HUES6 (cell line): Measurements from ENCODE around the gene UROC1.
"Not testable (repeated sequence)": the region's sequence is repeated elsewhere in the genome, so short reads cannot be mapped to it uniquely, and the experiment has no call there.

ENCODE experiments used
- H3K27ac ChIP-seq: 2 replicates; pipeline ENCODE4 v1.7.0; 2013; ENCODE audit warnings: low read depth, mild to moderate bottlenecking, low read length, inconsistent platforms
- H3K27me3 ChIP-seq: 2 replicates; pipeline ENCODE4 v1.6.1; 2013; ENCODE audit warnings: low read length; ENCODE audit not compliant: control insufficient read depth, insufficient read depth
- H3K36me3 ChIP-seq: 2 replicates; pipeline ENCODE4 v1.6.1; 2013; ENCODE audit warnings: low read length; ENCODE audit not compliant: control insufficient read depth, insufficient read depth
- H3K4me1 ChIP-seq: 2 replicates; pipeline ENCODE4 v1.6.1; 2013; ENCODE audit warnings: low read length; ENCODE audit not compliant: control insufficient read depth, insufficient read depth
- H3K4me3 ChIP-seq: 2 replicates; pipeline ENCODE4 v1.5.1; 2013; ENCODE audit warnings: low read depth, low read length
- H3K9ac ChIP-seq: one replicate; pipeline ENCODE4 v1.6.1; 2013; ENCODE audit warnings: mild to moderate bottlenecking, low read length
- H3K9me3 ChIP-seq: 2 replicates; pipeline ENCODE4 v1.6.1; 2013; ENCODE audit warnings: low read depth, low read length; ENCODE audit not compliant: control insufficient read depth, insufficient read depth

Gene UROC1

GRCh38 chr3:126537730-126538281, 20.2 kb upstream of the UROC1 start:
- no peak overlapping the region for H3K9ac ChIP-seq
- H3K4me1 ChIP-seq, result no peaks in the 10 kb centered on the region
- peaks cover 15% of the 10 kb centered on the region for H3K27me3 ChIP-seq
- no peaks in the 10 kb centered on the region for H3K9me3 ChIP-seq
- H3K36me3 ChIP-seq, result no peaks in the 10 kb centered on the region
- no peak overlapping the region for H3K27ac ChIP-seq
- H3K4me3 ChIP-seq, result no peak overlapping the region

GRCh38 chr3:126537116-126537729, 19.6 kb upstream of the UROC1 start:
- Histone ChIP-seq H3K9me3 (no peaks in the 10 kb centered on the region), H3K4me3 (no peak overlapping the region), H3K27ac (no peak overlapping the region), H3K9ac (no peak overlapping the region), H3K36me3 (no peaks in the 10 kb centered on the region), H3K4me1 (no peaks in the 10 kb centered on the region), H3K27me3 (peaks cover 15% of the 10 kb centered on the region)

- Histone ChIP-seq H3K27ac (no peak overlapping the region), H3K36me3 (no peaks in the 10 kb centered on the region), H3K27me3 (peaks cover 15% of the 10 kb centered on the region), H3K9me3 (no peaks in the 10 kb centered on the region), H3K4me1 (no peaks in the 10 kb centered on the region), H3K4me3 (no peak overlapping the region), H3K9ac (no peak overlapping the region)
These were observed 18.6 kb upstream of the UROC1 start for GRCh38 chr3:126536126-126536525.

GRCh38 chr3:126535636-126536035, 18.1 kb upstream of the UROC1 start:
- Histone ChIP-seq H3K27me3 (peaks cover 15% of the 10 kb centered on the region), H3K4me3 (no peak overlapping the region), H3K4me1 (no peaks in the 10 kb centered on the region), H3K27ac (no peak overlapping the region), H3K9me3 (no peaks in the 10 kb centered on the region), H3K36me3 (no peaks in the 10 kb centered on the region), H3K9ac (no peak overlapping the region)

- not testable (repeated sequence) for H3K4me3 ChIP-seq, H3K27ac ChIP-seq, H3K9ac ChIP-seq, H3K36me3 ChIP-seq, H3K9me3 ChIP-seq, H3K4me1 ChIP-seq
- H3K27me3 ChIP-seq, result peaks cover 15% of the 10 kb centered on the region
These were observed 17.1 kb upstream of the UROC1 start for GRCh38 chr3:126534716-126535115.

GRCh38 chr3:126533506-126533905, 15.9 kb upstream of the UROC1 start:
- Histone ChIP-seq H3K27me3 (peaks cover 15% of the 10 kb centered on the region), H3K9me3 (no peaks in the 10 kb centered on the region), H3K9ac (no peak overlapping the region), H3K27ac (no peak overlapping the region), H3K4me1 (no peaks in the 10 kb centered on the region), H3K4me3 (no peak overlapping the region), H3K36me3 (no peaks in the 10 kb centered on the region)

- no peaks in the 10 kb centered on the region for H3K4me1 ChIP-seq
- peaks cover 18% of the 10 kb centered on the region for H3K27me3 ChIP-seq
- H3K9ac ChIP-seq, result no peak overlapping the region
- no peak overlapping the region for H3K27ac ChIP-seq
- H3K4me3 ChIP-seq, result no peak overlapping the region
- no peaks in the 10 kb centered on the region for H3K9me3 ChIP-seq
- no peaks in the 10 kb centered on the region for H3K36me3 ChIP-seq
These were observed 13.4 kb upstream of the UROC1 start for GRCh38 chr3:126531051-126531330.

- Histone ChIP-seq H3K27ac (no peak overlapping the region), H3K9ac (no peak overlapping the region), H3K27me3 (peaks cover 20% of the 10 kb centered on the region), H3K4me1 (no peaks in the 10 kb centered on the region), H3K36me3 (no peaks in the 10 kb centered on the region), H3K9me3 (no peaks in the 10 kb centered on the region), H3K4me3 (no peak overlapping the region)
These were observed 12.8 kb upstream of the UROC1 start for GRCh38 chr3:126530171-126531050.

GRCh38 chr3:126529585-126530170, 12.1 kb upstream of the UROC1 start:
- peaks cover 20% of the 10 kb centered on the region for H3K27me3 ChIP-seq
- peaks cover 2% of the 10 kb centered on the region for H3K4me1 ChIP-seq
- no peak overlapping the region for H3K27ac ChIP-seq
- no peak overlapping the region for H3K4me3 ChIP-seq
- no peaks in the 10 kb centered on the region for H3K9me3 ChIP-seq
- no peaks in the 10 kb centered on the region for H3K36me3 ChIP-seq
- H3K9ac ChIP-seq, result no peak overlapping the region

GRCh38 chr3:126528800-126529541, 11.4 kb upstream of the UROC1 start:
- Histone ChIP-seq H3K4me3 (no peak overlapping the region), H3K27ac (no peak overlapping the region), H3K36me3 (no peaks in the 10 kb centered on the region)

More at GRCh38 chr3:126528800-126529541, 11.4 kb upstream of the UROC1 start:
- no peaks in the 10 kb centered on the region for H3K9me3 ChIP-seq
- H3K9ac ChIP-seq, result no peak overlapping the region
- H3K4me1 ChIP-seq, result peaks cover 3% of the 10 kb centered on the region
- H3K27me3 ChIP-seq, result peaks cover 23% of the 10 kb centered on the region
